DMS114 treated with DMSO at 0.1 percent for 48 hours (cell line): ENCODE data around the gene WDR62.
A peak's percentile ranks its signal among the peaks of the same experiment; 100 is the strongest.
"Not testable (repeated sequence)": the region's sequence is repeated elsewhere in the genome, so short reads cannot be mapped to it uniquely, and the experiment has no call there.

Experiments
- DNase-seq: peaks from one replicate; lab custom pipeline; 2025; ENCODE audit not compliant: unreplicated experiment; lab: John Stamatoyannopoulos, UW

WDR62 gene

GRCh38 chr19:36032251-36033104 is 22.2 kb upstream of the WDR62 start, which contains the start of gene CLIP3:
Gene CLIP3 (minus strand): TSS chr19:36032873. CDS start chr19:36032357, 516 bp downstream.
- peak; percentile 59 for DNase-seq

- DNase-seq: no peak
Measured at GRCh38 chr19:36040495-36040894, 14.2 kb upstream of the WDR62 start.

GRCh38 chr19:36041092-36041491 is 13.6 kb upstream of the WDR62 start:
- DNase-seq: not testable (repeated sequence)

GRCh38 chr19:36041831-36042230 is 12.9 kb upstream of the WDR62 start:
- no peak for DNase-seq

GRCh38 chr19:36043952-36044351 is 10.7 kb upstream of the WDR62 start:
- DNase-seq: no peak

GRCh38 chr19:36046443-36047050 is 8.2 kb upstream of the WDR62 start:
- DNase-seq: no peak

GRCh38 chr19:36047835-36048234 is 6.9 kb upstream of the WDR62 start:
- DNase-seq: no peak

GRCh38 chr19:36049080-36049698 is 5.5 kb upstream of the WDR62 start:
- no peak for DNase-seq

GRCh38 chr19:36051236-36051635 is 3.5 kb upstream of the WDR62 start:
- no peak for DNase-seq

GRCh38 chr19:36051637-36052036 is 3.1 kb upstream of the WDR62 start:
- no peak for DNase-seq

- peak; percentile 99 for DNase-seq
Measured at GRCh38 chr19:36054119-36054732, 471 bp upstream of the WDR62 start, which contains the start of gene THAP8. Gene THAP8 (minus strand): TSS chr19:36054285. CDS start chr19:36054217, 68 bp downstream.

- DNase-seq: no peak
Measured at GRCh38 chr19:36058481-36059179, 3.9 kb downstream of the WDR62 start.

GRCh38 chr19:36059180-36059910 is 4.6 kb downstream of the WDR62 start:
- no peak for DNase-seq

GRCh38 chr19:36060430-36060829 is 5.7 kb downstream of the WDR62 start:
- peak; percentile 19 for DNase-seq

- DNase-seq: no peak
Measured at GRCh38 chr19:36061367-36061766, 6.7 kb downstream of the WDR62 start.

GRCh38 chr19:36064826-36065225 is 10.1 kb downstream of the WDR62 start:
- DNase-seq: no peak

- no peak for DNase-seq
Measured at GRCh38 chr19:36067681-36068080, 13.0 kb downstream of the WDR62 start.

GRCh38 chr19:36068810-36069499 is 14.3 kb downstream of the WDR62 start:
- not testable (repeated sequence) for DNase-seq

- DNase-seq: no peak
Measured at GRCh38 chr19:36072081-36072480, 17.4 kb downstream of the WDR62 start.
